ENCODE data around the gene SFT2D1.
"Not testable (repeated sequence)": the region's sequence is repeated elsewhere in the genome, so short reads cannot be mapped to it uniquely, and the experiment has no call there.

SFT2D1 gene

DNA sequence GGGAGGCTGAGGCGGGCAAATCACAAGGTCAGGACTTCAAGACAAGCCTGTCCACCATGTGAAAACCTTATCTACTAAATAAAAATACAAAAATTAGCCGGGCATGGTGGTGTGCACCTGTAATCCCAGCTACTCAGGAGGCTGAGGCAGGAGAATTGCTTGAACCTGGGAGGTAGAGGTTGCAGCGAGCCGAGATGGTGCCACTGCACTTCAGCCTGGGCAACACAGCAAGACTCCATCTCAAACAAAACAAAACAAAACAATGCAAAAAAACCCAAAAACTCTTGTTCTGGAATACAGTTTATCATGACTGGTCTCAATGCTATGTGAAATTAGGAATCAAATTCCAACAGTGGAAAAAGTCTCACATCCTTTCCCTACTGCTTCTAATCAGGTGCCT, 20.1 kb upstream of the SFT2D1 start:
- not testable (repeated sequence) for DNase-seq

DNA sequence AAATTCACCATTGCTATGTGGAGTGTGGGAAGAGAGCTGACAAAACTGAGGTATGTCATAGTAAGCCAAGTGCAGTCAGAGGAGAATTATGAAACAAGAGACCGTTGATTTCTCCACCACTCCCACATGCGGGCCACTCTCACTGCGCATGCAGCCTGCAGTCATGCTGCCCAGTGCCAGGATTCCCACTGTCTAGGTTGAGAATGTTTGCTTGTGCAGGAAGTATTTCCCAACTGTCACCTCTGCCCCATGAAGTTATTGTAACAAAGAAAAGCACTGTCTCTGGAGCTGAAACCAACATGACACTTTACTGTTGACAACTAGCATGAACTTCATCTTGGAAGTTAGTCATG, 18.7 kb upstream of the SFT2D1 start:
- DNase-seq, result no peak

DNA sequence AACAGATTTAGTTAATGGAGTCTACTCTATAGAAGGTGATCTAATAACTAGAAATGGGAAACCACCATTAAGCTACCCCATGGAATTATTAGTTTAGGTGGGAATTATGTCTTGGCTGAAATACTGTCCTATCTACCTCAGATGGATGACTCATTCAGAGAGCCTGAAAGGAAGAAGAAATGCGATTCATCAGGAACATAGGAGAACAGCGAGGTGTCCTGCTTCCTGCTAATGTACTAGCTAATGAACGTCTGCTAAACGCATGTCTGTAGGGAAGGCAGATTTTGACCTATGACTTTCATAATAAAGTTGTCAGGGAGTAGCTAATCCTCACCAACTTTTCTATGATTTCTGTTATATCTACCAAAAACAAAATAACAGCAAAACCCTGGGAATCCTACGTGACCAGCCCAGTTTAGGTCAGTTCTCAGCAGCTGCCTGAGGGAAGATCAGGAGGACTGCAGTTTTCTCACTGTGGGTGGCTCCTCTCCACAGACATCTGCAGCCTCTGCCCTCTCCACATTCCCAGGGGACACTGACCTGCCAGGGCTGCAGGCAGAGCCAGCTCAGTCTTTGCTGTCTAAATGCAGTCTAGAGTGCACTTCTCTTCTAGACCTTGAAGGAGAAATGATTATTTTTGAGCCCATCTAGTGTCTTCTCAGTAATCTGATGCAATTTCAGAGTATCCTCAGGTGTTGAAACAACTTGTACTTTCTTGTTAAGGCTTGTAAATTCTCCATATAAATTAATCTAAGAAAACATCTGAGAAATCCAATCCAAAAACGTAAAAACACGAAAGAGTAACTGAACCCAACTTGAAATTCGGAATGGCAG, 18.1 kb upstream of the SFT2D1 start:
- no peak for DNase-seq

DNA sequence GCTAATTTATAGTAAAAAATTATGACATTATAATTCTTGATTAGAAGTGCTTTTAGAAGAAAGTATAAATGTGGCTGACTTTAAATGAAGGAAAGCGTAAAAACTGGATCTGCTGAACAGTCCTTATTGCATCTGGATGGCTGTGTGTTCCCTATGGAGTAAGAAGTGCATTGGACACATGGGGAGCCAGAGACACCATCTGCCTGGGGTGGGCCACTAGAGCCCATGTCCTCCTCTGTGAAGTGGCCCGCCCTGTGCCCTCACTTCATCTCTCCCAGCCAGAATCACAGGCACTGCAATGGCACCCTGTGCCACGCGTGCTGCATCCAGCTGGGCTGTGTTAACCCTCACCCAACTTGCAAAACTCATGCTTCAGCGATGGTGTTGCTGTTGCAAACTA, 13.2 kb upstream of the SFT2D1 start:
- DNase-seq, result no peak

DNA sequence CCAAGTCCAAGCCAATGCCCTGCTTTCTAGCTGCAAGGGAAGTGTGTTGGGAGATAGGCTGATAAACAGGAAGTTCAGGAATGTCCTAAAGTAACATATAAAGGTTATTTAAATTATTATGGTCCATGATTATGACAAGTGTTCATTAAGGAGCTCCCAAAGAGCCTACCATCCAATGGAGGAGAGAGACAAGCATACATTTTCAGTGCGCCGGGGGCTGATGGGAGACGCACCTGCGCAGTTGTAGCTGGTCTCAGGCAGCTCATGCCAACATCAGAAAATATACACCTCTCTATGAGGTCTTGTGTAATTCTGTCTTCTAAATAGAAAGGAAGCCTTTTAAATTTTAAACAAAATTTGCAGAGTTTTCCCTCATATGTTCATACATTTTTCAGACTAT, 12.6 kb upstream of the SFT2D1 start:
- DNase-seq, result no peak

DNA sequence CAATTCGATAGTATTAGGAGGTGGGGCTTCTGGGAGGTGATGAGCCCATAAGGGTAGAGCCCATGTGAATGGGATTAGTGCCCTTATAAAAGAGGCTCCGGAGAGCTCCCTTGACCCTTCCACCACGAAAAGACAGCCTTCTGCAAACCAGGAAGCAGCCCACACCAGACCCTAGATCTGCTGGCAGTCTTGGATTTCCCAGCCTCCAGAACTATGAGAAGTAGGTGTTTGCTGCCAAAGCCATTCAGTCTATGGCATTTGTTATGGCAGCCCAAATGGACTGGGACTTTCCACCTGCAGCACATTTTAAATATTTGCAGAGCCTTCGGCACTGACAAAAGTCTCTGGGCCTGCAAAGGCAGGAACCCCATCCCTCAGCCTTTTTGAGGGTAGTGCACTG, 11.8 kb upstream of the SFT2D1 start:
- DNase-seq, result no peak

DNA sequence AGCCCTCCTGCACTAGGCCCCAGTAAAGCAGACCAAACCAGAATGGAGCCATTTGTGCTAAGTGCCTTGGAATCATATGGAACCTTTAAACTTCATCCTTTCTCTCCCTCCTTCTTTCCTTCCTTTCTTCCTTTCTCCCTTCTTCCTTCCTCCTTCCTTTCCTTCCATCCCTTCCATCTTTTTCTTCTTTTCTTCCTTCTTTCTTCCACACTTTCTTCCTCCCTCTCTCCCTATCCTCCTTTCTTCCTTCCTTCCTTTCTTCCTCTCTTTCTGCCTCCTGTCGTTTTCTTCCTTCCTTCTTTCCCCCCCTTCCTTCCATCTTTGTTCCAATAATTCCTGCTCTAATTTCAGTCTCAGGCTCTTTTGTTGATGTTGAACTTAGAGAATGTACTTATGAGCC, 11.2 kb upstream of the SFT2D1 start:
- DNase-seq, result no peak

DNA sequence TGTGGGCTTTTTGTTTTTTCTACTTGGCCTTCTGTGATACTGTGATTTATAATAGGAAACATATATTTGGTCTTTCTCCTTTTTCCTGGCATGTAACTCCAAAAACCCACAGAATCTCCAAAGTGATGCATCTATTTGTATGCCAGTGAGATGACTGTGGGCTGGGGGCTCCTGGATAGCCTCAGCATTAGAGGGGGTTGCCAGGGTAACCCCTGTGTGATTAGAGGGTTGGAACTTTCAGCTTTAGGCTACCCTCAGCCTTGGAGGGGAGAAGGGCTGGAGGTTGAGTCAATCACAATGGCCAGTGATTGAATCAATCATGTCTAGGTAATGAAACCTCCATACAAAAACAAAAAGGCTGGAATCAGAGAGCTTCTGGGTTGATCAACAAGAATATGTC, 10.6 kb upstream of the SFT2D1 start:
- DNase-seq, result no peak

DNA sequence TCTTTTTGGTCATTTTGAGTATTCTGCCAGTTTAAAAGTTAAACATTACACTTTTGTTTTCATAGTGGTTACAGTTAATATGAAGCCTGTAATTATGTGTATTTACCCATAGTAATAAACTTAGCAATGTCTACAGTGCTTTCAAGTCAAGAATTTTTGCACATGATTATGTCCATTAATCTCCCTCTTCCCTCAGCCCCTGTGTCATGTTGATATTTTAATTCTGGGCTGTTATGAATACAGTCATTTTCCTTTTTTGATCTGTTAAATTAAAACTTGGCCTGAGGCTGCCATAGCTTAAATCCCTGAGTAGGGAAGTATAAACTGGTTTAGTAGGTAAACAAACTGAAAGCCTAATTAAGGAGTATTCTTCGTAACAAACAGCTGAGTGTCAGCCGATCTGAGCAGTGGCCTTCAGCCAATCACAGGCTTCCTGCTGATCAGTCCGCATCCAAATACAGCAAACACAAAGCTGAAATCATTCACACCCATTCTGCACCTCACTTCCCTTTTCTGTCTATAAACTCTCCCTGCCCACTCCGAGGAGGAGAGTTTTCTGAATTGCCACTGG, 9.5 kb upstream of the SFT2D1 start:
- DNase-seq, result no peak

DNA sequence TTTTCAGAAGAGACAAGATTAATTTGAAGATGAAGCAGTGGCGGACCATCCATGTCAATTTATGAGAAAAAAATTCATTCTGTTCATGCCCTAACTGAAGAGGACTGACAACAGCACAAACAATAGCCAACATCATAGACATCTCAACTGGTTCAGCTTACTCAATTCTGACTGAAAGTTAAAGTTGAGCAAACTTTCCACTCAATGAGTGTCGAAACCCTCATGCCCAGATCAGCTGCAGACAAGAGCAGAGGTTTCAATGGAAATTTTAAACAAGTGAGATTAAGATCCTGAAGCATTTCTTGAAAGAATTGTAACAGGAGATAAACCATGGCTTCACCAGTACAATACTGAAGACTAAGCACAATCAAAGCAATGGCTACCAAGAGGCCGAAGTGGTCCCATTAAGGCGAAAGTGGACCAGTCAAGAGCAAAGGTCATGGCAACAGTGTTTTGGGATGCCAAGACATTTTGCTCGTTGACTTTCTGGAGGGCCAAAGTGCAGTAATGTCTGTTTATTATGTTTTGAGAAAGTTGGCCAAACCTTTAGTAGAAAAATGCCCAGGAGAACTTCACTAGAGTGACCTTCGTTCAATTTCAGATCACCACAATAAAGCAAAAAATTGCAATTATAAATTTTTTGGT, 6.1 kb upstream of the SFT2D1 start:
- DNase-seq, result no peak

DNA sequence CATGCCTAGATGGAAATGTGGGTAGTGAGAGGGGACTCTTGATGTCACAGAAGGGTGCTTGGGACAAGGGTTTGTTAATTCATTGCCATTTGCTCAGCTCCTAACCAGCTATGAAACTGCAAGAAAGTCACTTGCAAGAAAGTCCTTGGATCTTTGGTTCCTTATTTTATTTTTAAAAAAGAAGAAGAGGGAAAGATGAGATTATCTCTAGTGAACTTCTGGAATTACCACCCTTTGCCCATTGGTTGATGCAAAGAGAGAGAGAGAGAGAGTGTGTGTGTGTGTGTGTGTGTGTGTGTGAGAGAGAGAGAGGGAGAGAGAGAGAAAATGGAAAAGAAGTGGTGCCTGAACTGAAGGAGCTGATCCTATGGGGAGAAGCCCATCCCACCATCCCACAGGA, 4.6 kb upstream of the SFT2D1 start:
- DNase-seq, result no peak

DNA sequence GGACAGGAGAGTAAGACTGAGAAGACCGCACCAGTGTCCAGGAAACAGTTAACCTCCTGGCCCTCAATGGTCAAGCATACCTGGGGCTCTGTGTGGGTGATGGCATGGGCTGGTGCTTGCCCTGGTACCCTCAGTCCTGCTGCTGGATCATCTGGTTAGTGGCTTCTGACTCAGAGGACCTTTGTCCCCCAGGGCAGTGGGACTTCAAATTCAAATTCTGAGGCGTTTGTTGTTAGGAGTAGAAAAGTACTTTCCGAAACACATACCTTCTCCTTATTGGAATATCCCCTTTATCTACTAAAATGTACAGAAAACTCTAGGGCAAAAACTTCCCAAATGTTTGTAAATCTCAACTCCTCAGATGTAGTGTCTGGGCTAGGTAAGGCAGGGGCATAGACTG, 4.1 kb upstream of the SFT2D1 start:
- no peak for DNase-seq

DNA sequence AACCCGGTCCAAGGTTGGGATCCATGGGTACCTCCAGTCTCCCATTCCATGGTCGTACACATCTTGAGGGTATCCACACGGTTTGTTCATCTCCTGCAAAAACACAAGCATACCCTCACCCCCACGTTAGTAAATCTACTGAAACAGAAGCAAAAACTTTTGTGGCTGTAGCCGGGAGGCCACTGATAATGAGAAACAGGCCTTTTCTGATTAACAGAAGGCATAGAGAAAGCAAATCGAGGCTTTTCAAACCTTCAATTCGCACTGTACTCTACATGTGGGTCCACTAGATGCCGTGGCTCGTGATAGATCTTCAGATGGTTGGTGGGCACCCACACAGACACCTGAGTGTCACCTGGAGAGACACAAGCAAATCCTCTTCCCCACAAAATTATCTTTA, 3.3 kb upstream of the SFT2D1 start:
- DNase-seq, result not testable (repeated sequence)

DNA sequence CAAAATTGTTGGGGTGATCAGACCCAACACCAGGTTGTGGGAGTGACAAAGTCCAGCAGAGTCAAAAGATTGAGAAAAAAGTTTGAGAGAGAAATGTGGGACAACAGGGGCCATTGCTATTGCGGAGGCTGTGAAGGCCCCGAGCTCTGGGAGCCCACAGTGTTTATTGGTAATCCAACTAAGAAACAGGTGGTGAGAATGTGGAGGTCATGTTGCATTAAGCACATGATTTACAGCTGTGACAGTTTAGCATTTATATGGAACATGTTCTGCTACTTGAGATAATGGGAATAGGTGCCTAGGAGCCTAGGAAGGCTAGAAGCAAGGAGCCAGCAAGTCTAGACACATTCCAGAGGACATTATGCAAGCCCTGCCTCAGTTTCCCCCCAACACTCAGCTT, 2.6 kb upstream of the SFT2D1 start:
- DNase-seq, result not testable (repeated sequence)

DNA sequence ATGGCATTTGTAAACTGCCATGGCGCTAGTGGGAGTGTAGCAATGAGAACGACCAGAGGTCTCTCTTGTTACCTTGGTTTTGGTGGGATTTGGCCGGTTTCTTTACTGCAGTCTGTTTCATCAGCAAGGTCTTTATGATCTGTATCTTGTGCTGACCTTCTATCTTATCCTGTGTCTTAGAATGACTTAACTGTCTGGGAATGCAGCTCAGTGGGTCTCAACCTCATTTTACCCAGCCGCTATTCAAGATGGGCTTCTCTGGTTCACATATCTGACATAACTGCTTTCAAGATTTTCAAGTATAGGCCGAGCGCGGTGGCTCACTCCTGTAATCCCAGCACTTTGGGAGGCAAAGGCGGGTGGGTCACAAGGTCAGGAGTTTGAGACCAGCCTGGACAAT, 1.9 kb upstream of the SFT2D1 start:
- DNase-seq, result no peak

DNA sequence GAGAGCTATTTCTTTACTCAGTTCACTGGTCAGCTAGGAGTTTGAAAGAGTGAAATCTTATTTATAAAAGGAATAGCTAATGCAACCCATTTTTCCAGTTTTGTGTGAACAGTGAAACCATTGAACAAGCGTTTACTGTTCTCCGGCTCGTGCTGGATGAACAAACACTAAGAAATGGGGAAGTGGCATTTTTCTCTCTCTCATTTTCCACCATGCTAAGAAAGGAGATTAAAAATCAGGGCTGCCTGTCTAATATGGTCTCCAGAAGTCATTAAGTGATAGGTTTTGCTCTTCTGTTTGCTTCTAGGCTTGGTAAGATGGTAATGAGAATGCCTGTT, 774 bp upstream of the SFT2D1 start:
- DNase-seq, result no peak

DNA sequence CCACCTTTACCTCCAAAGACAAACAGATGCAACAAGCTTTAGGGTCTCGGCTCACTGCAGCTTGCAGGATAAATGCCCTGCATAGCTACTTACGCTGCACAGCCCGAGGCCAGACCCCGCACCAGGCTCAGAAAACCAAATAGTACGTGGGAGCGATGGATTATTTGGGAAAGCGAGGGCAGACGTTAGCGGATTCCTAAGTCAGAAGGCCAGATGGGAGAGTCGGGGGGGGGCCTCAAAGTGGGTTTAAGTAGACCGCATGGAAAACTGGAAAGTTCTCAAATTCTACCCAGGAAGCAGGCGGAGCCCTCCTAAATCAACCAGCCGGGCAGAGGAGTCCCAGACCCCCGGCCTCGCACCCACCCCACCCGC, 382 bp downstream of the SFT2D1 start:
- DNase-seq, result no peak

DNA sequence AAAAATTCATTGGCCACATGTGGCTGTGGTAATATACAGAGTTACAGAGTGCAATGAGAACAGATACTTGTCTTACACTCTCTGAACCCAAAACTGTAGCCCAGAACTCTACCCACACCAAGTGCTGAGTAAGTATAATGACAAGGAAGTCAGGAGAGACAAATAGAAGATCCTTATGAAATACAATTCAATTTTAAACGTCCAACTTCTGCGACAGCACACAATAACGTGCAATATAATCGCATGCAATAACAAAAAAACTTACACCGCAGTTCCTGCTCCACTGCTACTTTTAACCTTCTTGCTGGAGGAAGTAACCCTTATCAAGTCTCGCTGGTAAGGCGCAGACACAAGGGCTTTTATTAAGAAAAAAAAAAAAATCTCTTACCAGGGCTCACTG, 881 bp downstream of the SFT2D1 start:
- DNase-seq, result peak; percentile 32

DNA sequence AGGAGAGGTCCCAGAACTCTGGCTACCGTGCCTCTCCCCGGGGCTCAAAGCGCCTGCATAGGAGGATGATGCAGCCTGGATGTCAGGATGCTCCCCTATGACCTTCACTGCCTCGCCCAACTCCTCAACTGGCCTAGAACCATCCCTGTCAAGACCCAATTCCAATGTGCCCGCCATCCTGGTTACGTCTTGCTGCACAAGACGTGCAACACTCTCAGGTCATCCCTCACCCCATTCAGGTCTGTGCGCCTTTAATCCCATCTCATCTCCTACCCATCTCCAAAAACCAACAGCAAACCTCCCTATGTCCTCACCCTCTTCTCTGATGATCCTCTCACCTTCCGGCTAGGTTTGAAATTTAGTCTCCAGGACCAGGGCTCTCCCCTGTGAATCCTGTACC, 3.5 kb downstream of the SFT2D1 start:
- no peak for DNase-seq

DNA sequence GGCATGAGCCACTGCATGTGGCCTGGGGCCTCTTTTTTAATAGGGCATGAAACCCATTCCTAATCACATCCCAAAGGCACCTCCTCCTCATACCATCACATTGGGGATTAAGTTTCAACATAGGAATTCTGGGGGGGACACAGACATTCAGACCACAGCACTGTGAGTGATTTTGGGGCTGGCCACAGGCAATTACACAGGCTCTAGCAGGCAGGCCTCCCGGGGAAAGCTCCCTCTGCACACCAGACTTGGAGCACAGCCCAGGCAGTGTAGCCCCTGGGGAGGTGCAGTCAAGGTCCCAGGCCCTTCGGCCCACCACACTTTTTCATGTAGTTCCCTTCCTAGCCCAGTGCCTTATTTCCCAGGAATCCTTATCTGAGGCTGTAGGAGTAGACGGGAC, 5.5 kb downstream of the SFT2D1 start:
- no peak for DNase-seq

DNA sequence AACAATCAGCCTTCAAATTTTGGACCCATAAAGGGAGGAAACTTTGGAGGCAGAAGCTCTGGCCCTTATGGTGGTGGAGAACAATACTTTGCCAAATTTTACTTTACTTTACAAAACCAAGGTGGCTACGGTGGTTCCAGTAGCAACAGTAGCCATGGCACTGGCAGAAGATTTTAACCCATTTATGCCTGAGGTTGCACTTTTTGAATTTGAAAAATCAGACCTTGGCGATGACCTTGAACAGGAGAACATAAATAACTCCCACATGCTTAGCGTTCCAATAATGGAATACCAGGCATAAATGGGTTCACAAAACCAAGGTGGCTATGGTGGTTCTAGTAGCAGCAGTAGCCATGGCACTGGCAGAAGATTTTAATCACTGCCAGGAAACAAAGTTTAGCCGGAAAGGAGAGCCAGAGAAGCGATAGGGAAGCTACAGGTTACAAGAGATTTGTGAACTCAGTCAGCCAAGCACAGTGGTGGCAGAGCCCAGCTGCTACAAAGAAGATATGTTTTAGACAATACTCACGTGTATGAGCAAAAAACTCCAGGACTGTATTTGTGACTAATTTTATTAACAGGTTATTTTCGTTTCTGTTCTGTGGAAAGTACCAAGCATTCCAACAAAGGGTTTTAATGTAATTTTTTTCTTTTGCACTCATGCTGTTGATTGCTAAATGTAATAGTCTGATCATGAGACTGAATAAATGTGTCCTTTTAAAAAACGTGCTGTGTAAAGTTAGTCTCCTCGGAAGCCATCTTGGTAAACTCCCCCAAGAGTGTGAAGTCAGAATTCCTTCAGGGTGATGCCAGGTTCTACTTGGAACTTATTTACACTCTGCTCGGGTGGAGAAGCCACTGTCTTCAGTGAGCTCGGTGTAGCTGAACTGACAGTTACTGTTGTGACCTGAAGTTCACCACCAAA, 6.7 kb downstream of the SFT2D1 start:
- no peak for DNase-seq

DNA sequence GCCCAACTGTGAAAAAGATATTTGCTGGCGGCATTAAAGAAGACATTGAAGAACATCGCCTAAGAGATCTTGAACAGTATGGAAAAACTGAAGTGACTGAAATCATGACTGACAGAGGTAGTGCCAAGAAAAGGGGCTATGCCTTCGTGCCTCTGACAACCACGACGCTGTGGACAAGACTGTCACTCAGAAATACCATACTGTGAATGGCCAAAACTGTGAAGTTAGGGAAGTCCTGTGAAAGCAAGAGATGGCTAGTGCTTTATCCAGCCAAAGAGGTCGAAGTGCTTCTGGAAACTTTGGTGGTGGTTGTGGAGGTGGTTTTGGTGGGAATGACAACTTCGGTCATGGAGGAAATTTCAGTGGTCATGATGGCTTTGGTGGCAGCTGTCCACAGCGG, 7.5 kb downstream of the SFT2D1 start:
- DNase-seq, result no peak

DNA sequence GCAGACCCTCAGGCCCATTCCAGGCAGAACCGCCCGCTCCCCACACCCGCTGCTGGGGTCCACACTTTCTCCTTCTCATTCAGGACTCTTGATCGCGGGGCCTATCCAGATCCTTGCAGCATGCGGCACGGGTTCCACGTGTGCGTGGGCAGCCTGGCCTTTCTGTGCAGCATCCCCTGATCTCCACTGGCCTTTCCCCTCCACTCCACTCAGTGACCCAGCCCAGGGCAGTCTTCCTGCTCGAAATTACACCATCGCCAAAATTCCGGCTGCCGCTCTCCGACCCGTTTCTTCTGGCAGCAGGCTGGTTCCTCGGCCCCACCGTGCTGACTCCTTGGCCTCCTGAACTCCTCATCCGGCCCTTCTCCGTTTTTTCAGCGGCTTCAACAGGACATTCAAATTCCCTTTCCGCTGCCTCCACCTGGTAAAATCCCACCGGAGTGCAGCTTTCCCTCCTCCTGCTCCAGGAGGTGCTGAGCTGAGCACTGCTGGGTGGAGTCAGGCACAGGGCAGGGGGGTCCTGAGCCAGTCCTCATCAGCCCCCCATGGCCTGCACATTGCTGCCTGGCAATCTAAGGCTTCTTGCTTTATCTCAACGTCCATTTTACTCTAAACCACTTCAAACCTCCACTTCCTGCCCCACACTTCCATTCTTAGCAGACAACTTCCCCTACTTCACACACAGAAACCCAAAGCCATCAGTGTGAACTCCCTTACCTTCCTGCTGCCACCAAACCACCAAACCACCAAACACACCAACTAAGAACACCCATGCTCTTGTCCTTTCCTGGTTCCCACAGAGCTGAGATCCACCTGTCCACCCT, 9.0 kb downstream of the SFT2D1 start:
- peak; percentile 61 for DNase-seq
